CD4-positive, alpha-beta T cell (primary cell): Measurements from ENCODE around the gene LCOR. TPM values are rescaled to one million over a fixed set of nuclear protein-coding genes. Genes with fewer than 3 reads are reported as not detected.

Source experiments
- ATAC-seq: fragments of 200-7000 bp; cut with Tn5 transposase; one replicate; pipeline ENCODE4 v1.10.0; 2022; ENCODE audit warnings: mild to moderate bottlenecking; ENCODE audit not compliant: poor library complexity
- CTCF ChIA-PET: fragments of 350-600 bp; sonication (Branson Sonifier 250); formaldehyde crosslinking; loops from one replicate; lab custom pipeline; 2021; ENCODE audit warnings: antibody characterized with exemption, inconsistent platforms; lab: Charles Lee
- POLR2A ChIA-PET: fragments of 350-600 bp; sonication (Branson Sonifier 250); formaldehyde crosslinking; loops from one replicate; lab custom pipeline; 2021; ENCODE audit warnings: antibody characterized with exemption, inconsistent platforms; lab: Charles Lee
- DNase-seq, 14 experiments: peaks; one replicate each; pipeline ENCODE4 v3.0.0-alpha.2; 2013 to 2020; ENCODE audit warnings: mixed read lengths in 2 of 14
- H3K27ac ChIP-seq, 2 donors: one replicate each; pipeline versions ENCODE4 v1.5.1 to v1.7.0; 2013; ENCODE audit warnings: low read length in 2 of 2, low read depth in 1 of 2, mild to moderate bottlenecking in 1 of 2
- H3K27me3 ChIP-seq, 2 experiments: 1 replicate in 1 of 2; 2 replicates in 1 of 2; pipeline versions ENCODE4 v1.6.1 to v1.7.0; 2013; ENCODE audit warnings: low read length in 2 of 2, control low read depth in 1 of 2, mild to moderate bottlenecking in 1 of 2, moderate library complexity in 1 of 2; ENCODE audit not compliant: insufficient read depth in 2 of 2, control insufficient read depth in 1 of 2
- H3K36me3 ChIP-seq: one replicate; pipeline ENCODE4 v1.6.1; 2013; ENCODE audit warnings: low read length, control low read depth; ENCODE audit not compliant: insufficient read depth
- H3K4me1 ChIP-seq: one replicate; pipeline ENCODE4 v1.6.1; 2013; ENCODE audit warnings: low read length, control low read depth; ENCODE audit not compliant: insufficient read depth
- H3K4me3 ChIP-seq: one replicate; pipeline ENCODE4 v1.5.1; 2013; ENCODE audit warnings: mild to moderate bottlenecking, low read length, moderate library complexity
- H3K9me3 ChIP-seq, 2 experiments: 1 replicate in 1 of 2; 2 replicates in 1 of 2; pipeline versions ENCODE4 v1.6.1 to v1.7.0; 2013; ENCODE audit warnings: low read length in 2 of 2, mild to moderate bottlenecking in 2 of 2, control low read depth in 1 of 2, moderate library complexity in 1 of 2; ENCODE audit not compliant: control insufficient read depth in 1 of 2, insufficient read depth in 1 of 2
- H3K27ac Mint-ChIP-seq: one replicate; pipeline ENCODE4 v1.8.0; 2020; ENCODE audit warnings: mixed read lengths
- H3K27me3 Mint-ChIP-seq: one replicate; pipeline ENCODE4 v1.8.0; 2021; ENCODE audit warnings: mixed read lengths
- H3K36me3 Mint-ChIP-seq: one replicate; pipeline ENCODE4 v1.8.0; 2021; ENCODE audit warnings: low read depth, mixed read lengths
- H3K4me1 Mint-ChIP-seq: one replicate; pipeline ENCODE4 v1.8.0; 2021; ENCODE audit warnings: low read depth, mixed read lengths
- H3K4me3 Mint-ChIP-seq: one replicate; pipeline ENCODE4 v1.8.0; 2020; ENCODE audit warnings: mild to moderate bottlenecking, mixed read lengths
- H3K9me3 Mint-ChIP-seq: one replicate; pipeline ENCODE4 v1.8.0; 2020; ENCODE audit warnings: mixed read lengths
- intact Hi-C, 2 experiments: fragments of 100-400 bp; cut with DNase I in 1 of 2; cut with micrococcal nuclease in 1 of 2; formaldehyde crosslinking; loops; one replicate each; pipeline versions ENCODE4 v1.15.1 to v1.9.0; 2023 to 2025; cut with DNase I, micrococcal nuclease
- total RNA-seq, 174 experiments: library from RNA in 2 of 174; stranded (reverse) in 2 of 174; gene quantifications; one replicate each; pipeline ENCODE4 v1.2.3 and lab custom pipeline; 2021 to 2026
- TF ChIP-seq, protein P1 (sequence below): fragments of 200-600 bp; IDR thresholded peaks from one replicate; pipeline ENCODE4 v1.8.0; 2022; ENCODE audit warnings: antibody characterized with exemption, mild to moderate bottlenecking

Gene LCOR
- total RNA-seq, 2 experiments from 2014 or later = 46.0 to 56.0 TPM

DNA sequence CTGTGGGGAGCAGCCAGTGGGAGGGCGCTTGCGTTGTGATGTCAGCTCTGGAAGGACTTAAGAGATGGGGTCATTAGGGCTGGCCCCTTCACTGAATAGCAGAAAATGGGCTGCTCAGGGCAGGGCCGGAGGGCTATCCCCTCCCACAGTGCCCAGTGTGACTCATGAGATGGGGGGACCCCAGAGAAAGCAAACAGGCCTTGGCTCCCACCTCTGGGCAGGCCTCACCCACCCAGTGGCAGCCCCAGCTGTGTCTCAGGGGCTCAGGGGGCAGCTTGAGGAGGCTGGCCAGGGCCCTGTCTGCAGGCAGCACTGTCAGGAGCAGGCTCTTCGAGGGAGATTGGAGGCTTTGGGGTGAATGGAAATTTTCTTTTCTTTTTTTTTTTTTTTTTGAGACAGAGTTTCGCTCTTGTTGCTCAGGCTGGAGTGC, 185.4 kb downstream of the LCOR start:
- DNase-seq (no peak), ATAC-seq (no peak)
- TF ChIP-seq, protein P1, sequence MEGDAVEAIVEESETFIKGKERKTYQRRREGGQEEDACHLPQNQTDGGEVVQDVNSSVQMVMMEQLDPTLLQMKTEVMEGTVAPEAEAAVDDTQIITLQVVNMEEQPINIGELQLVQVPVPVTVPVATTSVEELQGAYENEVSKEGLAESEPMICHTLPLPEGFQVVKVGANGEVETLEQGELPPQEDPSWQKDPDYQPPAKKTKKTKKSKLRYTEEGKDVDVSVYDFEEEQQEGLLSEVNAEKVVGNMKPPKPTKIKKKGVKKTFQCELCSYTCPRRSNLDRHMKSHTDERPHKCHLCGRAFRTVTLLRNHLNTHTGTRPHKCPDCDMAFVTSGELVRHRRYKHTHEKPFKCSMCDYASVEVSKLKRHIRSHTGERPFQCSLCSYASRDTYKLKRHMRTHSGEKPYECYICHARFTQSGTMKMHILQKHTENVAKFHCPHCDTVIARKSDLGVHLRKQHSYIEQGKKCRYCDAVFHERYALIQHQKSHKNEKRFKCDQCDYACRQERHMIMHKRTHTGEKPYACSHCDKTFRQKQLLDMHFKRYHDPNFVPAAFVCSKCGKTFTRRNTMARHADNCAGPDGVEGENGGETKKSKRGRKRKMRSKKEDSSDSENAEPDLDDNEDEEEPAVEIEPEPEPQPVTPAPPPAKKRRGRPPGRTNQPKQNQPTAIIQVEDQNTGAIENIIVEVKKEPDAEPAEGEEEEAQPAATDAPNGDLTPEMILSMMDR = no peak
- Mint-ChIP-seq H3K9me3 (no peaks in the 10 kb centered on the region), H3K27me3 (no peaks in the 10 kb centered on the region), H3K4me3 (no peak overlapping the region), H3K4me1 (peaks cover 6% of the 10 kb centered on the region), H3K36me3 (no peaks in the 10 kb centered on the region), H3K27ac (no peak overlapping the region)
- ChIA-PET POLR2A (no interaction called here), CTCF (no interaction called here)
- Histone ChIP-seq H3K27me3 (no peaks in the 10 kb centered on the region), H3K27ac (no peak overlapping the region), H3K36me3 (no peaks in the 10 kb centered on the region), H3K4me1 (peaks cover 6% of the 10 kb centered on the region), H3K9me3 (peaks cover 0 to 7% of the 10 kb centered on the region in 2 experiments), H3K4me3 (no peak overlapping the region)
- intact Hi-C loops = no loop called here

DNA sequence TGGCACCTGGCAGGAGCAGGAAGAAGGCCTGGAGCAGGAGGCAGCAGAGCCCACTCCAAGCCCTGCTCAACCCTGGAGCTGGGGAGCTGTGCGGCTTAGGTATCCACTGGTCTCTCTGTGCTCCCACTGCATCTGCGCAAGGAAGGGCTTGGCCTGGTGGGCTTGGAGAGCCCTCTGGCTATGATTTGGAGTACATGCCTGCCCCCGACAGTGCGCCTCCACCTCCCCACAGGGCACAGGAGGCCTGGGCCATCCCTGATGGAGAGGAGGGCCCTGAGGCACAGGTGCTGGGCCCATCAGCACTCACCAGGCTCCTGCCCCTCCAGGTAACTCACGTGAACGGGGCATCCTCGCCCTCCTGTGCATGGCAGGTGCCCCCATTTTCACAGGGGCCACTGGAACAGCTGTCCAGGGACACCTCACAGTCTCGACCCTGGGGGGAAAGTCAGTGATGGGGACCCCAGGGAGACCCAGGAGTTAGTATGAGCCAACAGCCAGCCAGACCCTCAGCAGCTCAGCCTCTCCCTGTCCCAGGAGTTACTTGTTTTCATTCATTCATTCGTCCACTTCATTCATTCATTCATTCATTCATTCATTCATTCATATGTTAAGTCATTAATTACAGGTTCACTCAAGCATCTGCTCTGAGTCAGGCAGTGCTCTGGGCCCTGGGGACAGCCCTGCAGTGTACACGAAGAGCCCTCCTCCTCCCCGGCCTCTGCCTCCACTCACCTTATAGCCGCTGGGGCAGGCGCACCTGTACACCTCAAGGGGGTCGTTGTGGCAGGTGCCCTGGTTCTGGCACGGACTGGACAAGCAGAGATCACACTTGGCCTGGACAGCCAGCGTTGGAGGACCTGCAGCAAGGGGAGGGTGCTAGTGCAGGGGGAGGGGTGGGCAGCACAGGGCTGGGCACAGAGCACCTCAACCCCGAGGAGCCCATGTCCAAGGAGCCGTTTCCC, 186.4 kb downstream of the LCOR start:
- no peaks in the 10 kb centered on the region for H3K27me3 Mint-ChIP-seq
- TF ChIP-seq, protein P1 = no peak
- ChIA-PET POLR2A (no interaction called here), CTCF (interaction anchor here (0.7 kb wide), 1 partner anchor 254 kb away, joined by 3 read pairs; no protein-coding TSS in a partner anchor)
- ATAC-seq (no peak), DNase-seq (no peak)
- peaks cover 6% of the 10 kb centered on the region for H3K4me1 Mint-ChIP-seq
- no peaks in the 10 kb centered on the region for H3K27me3 ChIP-seq
- H3K27ac Mint-ChIP-seq = no peak overlapping the region
- H3K36me3 Mint-ChIP-seq = no peaks in the 10 kb centered on the region
- no peak overlapping the region for H3K27ac ChIP-seq
- H3K9me3 Mint-ChIP-seq = no peaks in the 10 kb centered on the region
- intact Hi-C loops = no loop called here
- no peaks in the 10 kb centered on the region for H3K36me3 ChIP-seq
- H3K9me3 ChIP-seq = peaks cover 0 to 4% of the 10 kb centered on the region in 2 experiments
- H3K4me3 Mint-ChIP-seq = no peak overlapping the region
- peaks cover 6% of the 10 kb centered on the region for H3K4me1 ChIP-seq
- no peak overlapping the region for H3K4me3 ChIP-seq

DNA sequence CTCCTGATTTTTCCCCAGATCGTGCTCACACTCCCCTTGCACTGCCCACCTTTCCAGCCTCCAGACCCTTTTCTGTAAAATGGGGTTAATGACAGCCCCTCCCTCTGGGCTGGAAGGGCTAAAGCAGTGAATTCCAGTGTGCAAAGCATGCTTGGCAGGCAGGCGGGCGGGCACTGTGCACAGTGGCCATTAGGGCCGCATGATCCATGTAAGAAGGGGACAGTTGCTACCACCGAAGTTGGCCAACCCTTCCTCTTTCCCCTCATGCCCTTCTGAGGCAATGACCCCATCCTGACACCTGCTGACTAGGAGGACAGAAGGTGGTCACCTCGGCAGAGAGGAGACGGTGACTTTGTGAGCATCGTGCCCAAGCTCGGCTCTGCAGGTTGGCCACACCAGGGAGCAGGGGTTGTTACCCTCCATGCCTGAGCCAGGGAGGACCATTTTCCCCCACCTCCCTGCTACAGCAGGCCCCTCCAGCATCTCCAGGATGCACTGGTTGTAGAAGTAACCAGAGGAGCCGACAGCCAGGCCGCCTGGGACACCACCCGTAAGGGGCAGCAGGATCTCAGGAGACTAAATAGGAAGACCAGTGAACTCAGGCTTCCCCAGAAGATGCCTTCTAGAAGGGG, 187.2 kb downstream of the LCOR start:
- H3K27ac Mint-ChIP-seq = no peak overlapping the region
- no peaks in the 10 kb centered on the region for H3K36me3 Mint-ChIP-seq
- intact Hi-C loops = no loop called here
- peaks cover 0 to 4% of the 10 kb centered on the region in 2 experiments for H3K9me3 ChIP-seq
- POLR2A ChIA-PET = no interaction called here
- TF ChIP-seq, protein P1 = no peak
- no peaks in the 10 kb centered on the region for H3K36me3 ChIP-seq
- no peaks in the 10 kb centered on the region for H3K27me3 ChIP-seq
- CTCF ChIA-PET = no interaction called here
- peaks cover 6% of the 10 kb centered on the region for H3K4me1 ChIP-seq
- DNase-seq (no peak), ATAC-seq (no peak)
- H3K4me3 ChIP-seq = no peak overlapping the region
- no peaks in the 10 kb centered on the region for H3K27me3 Mint-ChIP-seq
- no peak overlapping the region for H3K4me3 Mint-ChIP-seq
- no peaks in the 10 kb centered on the region for H3K9me3 Mint-ChIP-seq
- H3K27ac ChIP-seq = no peak overlapping the region
- H3K4me1 Mint-ChIP-seq = peaks cover 6% of the 10 kb centered on the region
